Endodermal cell (in vitro differentiated cells): Measurements from ENCODE around the gene TCEAL3. TPM values are rescaled to one million over a fixed set of nuclear protein-coding genes. Genes with fewer than 3 reads are reported as not detected.
A peak's percentile ranks its signal among the peaks of the same experiment; 100 is the strongest.

Experiments used
- DNase-seq: peaks from one replicate; pipeline ENCODE4 v3.0.0-alpha.2; 2017
- H3K27ac ChIP-seq: 2 replicates; pipeline ENCODE4 v1.5.1; 2013; ENCODE audit warnings: mild to moderate bottlenecking, low read depth, low read length, moderate library complexity
- H3K27me3 ChIP-seq: 2 replicates; pipeline ENCODE4 v1.6.1; 2013; ENCODE audit warnings: mild to moderate bottlenecking, low read length, moderate library complexity; ENCODE audit not compliant: insufficient read depth, control insufficient read depth, poor library complexity, severe bottlenecking
- H3K36me3 ChIP-seq: 2 replicates; pipeline ENCODE4 v1.7.0; 2013; ENCODE audit warnings: mild to moderate bottlenecking, low read length, moderate library complexity; ENCODE audit not compliant: control insufficient read depth, insufficient read depth
- H3K4me1 ChIP-seq: one replicate; pipeline ENCODE4 v1.7.0; 2013; ENCODE audit warnings: low read length; ENCODE audit not compliant: control insufficient read depth, insufficient read depth
- H3K4me3 ChIP-seq: 2 replicates; pipeline ENCODE4 v1.5.1; 2013; ENCODE audit warnings: mild to moderate bottlenecking, low read length, moderate library complexity
- H3K9ac ChIP-seq: 2 replicates; pipeline ENCODE4 v1.6.1; 2013; ENCODE audit warnings: mild to moderate bottlenecking, low read length, moderate library complexity; ENCODE audit not compliant: poor library complexity, severe bottlenecking; ENCODE audit errors: extremely low read depth
- H3K9me3 ChIP-seq: 2 replicates; pipeline ENCODE4 v1.6.1; 2013; ENCODE audit warnings: mild to moderate bottlenecking, low read length, moderate library complexity; ENCODE audit not compliant: control insufficient read depth
- H3K27ac Mint-ChIP-seq: 2 replicates; pipeline ENCODE4 v1.8.0; 2020; ENCODE audit warnings: mixed read lengths
- H3K27me3 Mint-ChIP-seq: 2 replicates; pipeline ENCODE4 v1.8.0; 2021; ENCODE audit warnings: mild to moderate bottlenecking, mixed read lengths; ENCODE audit not compliant: insufficient read depth
- H3K36me3 Mint-ChIP-seq: 2 replicates; pipeline ENCODE4 v1.8.0; 2020; ENCODE audit warnings: low read depth, mixed read lengths
- H3K4me1 Mint-ChIP-seq: 2 replicates; pipeline ENCODE4 v1.8.0; 2020; ENCODE audit warnings: mixed read lengths
- H3K4me3 Mint-ChIP-seq: 2 replicates; pipeline ENCODE4 v1.8.0; 2020; ENCODE audit warnings: mild to moderate bottlenecking, moderate library complexity, mixed read lengths
- H3K9me3 Mint-ChIP-seq: 2 replicates; pipeline ENCODE4 v1.8.0; 2020; ENCODE audit warnings: mild to moderate bottlenecking, mixed read lengths
- WGBS, 2 experiments: methylation state at CpG; one replicate each; pipeline versions ENCODE4 v1.1.5 to v1.1.7; 2013; ENCODE audit warnings: missing lambda C conversion rate in 2 of 2, mixed read lengths in 1 of 2; ENCODE audit not compliant: insufficient coverage in 1 of 2, insufficient read length in 1 of 2; 5-methylcytosine and 5-hydroxymethylcytosine counted together
- long read RNA-seq, 4 experiments: library from polyadenylated mRNA in 2 of 4; library from RNA in 1 of 4; library from capped mRNA in 1 of 4; stranded (forward) in 3 of 4; unstranded in 1 of 4; transcript quantifications; one replicate each; pipeline ENCODE4 v2.0.0, GENCODE V29; 2020 to 2021; ENCODE audit warnings: inconsistent platforms in 1 of 4
- polyA plus RNA-seq, 2 experiments: library from polyadenylated mRNA; stranded (reverse); fragments of 50-300 nt; gene quantifications; one replicate each; pipeline ENCODE4 v1.2.3, GENCODE V29; 2013
- total RNA-seq, 2 donors: library from RNA; stranded (reverse); fragmentation: NEBNext Ultra II Directional in 1 of 2; extraction: Animal tissue kit (Norgen Biotek cat#: 25700) in 1 of 2; gene quantifications; 2 replicates in 1 of 2; 3 replicates in 1 of 2; pipeline ENCODE4 v1.2.1, GENCODE V29; 2021
- TF ChIP-seq, protein P1 (sequence below): fragments of 200-600 bp; sonication (generic); conservative IDR thresholded peaks from 2 replicates; pipeline ENCODE4 v1.5.0; 2021; ENCODE audit warnings: antibody characterized with exemption, mild to moderate bottlenecking

Gene TCEAL3, protein sequence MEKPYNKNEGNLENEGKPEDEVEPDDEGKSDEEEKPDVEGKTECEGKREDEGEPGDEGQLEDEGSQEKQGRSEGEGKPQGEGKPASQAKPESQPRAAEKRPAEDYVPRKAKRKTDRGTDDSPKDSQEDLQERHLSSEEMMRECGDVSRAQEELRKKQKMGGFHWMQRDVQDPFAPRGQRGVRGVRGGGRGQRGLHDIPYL
- total RNA-seq, result 10 to 100 TPM in 1 of 2 donors, 1 to 10 TPM in 1; 9.2 to 11.0 TPM
- polyA plus RNA-seq (2013, experiment 1 of 2), result 14.1 TPM
- polyA plus RNA-seq (2013, experiment 2 of 2), result 11.8 TPM
- long read RNA-seq, experiment 1, partial matches to known transcripts, result 2 of 3 reads
- long read RNA-seq, experiment 1, other reads (novel, unspliced or antisense), result 1 of 3 reads
- long read RNA-seq, experiment 2, transcript TCEAL3-202 (3 exons, 1,113 nt), result major isoform, 8 of 12 reads
- long read RNA-seq, experiment 2, partial matches to known transcripts, result 1 of 12 reads
- long read RNA-seq, experiment 2, other reads (novel, unspliced or antisense), result 1 of 12 reads
- long read RNA-seq, experiment 3, transcript TCEAL3-202 (3 exons, 1,113 nt), result major isoform, 9 of 11 reads
- long read RNA-seq, experiment 3, partial matches to known transcripts, result 0 of 11 reads
- long read RNA-seq, experiment 3, other reads (novel, unspliced or antisense), result 1 of 11 reads
- long read RNA-seq, experiment 4, transcript TCEAL3-201 (3 exons, 1,124 nt), result minor isoform, 15 of 56 reads
- long read RNA-seq, experiment 4, transcript TCEAL3-202 (3 exons, 1,113 nt), result major isoform, 30 of 56 reads
- long read RNA-seq, experiment 4, partial matches to known transcripts, result 3 of 56 reads
- long read RNA-seq, experiment 4, other reads (novel, unspliced or antisense), result 8 of 56 reads

DNA sequence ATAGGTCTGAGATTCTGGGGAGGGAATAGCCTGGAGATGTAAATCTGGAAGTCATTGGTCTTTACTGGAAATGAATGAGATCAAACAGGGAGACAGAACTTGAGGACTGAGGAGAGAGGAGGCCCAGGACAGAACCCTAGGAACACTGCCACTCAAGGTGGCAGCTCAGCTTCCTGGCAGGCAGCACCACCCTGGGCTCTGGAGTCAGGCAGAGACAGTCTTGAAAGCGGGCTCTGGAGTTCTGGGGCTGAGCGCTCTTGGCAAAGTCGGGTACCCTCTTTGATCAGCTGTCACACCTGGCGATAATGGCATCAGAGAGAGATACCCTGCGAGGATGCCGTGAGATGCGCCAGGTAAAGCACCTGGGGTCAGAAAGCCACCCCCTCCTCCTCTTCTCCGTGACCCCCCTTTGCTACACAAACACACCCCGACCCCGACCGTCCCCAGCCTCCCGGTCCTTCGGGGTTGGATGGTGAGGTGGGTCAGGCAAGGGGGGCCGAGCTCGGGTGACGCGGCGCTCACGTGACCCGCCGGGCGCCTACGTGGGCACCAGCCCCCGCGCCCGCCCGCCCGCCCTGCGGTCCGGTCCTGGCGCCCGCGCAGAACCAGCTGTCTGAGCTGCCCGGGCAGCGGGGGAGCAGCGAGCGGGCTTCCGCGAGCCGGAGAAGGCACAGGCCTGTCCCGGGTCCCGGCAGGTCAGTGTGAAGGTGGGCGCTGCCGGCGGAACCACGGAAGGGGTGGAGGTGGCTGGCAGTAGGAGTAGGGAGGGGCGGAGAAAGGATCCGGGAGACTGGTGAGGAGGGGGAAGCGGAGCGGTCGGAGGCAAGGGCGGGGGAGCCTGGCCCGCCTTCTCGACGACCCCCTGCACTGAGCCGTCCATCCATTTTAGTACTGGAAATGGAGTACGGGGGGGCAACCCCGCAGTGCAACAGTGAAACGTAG lies at the start of gene TCEAL3:
TSS of gene TCEAL3 (plus strand) at position 600 of the 942 bp plus-strand sequence. CDS start 1,102 bp downstream, outside the sequence.
- Histone ChIP-seq H3K9ac (peak within 1 kb of the TSS; percentile 20), H3K27ac (no peak within 1 kb of the TSS), H3K27me3 (peaks cover 17% of the 10 kb centered on the region), H3K4me1 (no peaks in the 10 kb centered on the region), H3K4me3 (peak within 1 kb of the TSS; percentile 76), H3K9me3 (no peaks in the 10 kb centered on the region), H3K36me3 (no peaks in the 10 kb centered on the region)
- peaks cover 3% of the 10 kb centered on the region for H3K4me1 Mint-ChIP-seq
- H3K4me3 Mint-ChIP-seq, result peak within 1 kb of the TSS; percentile 78
- H3K27me3 Mint-ChIP-seq, result peaks cover 22% of the 10 kb centered on the region
- DNase-seq, result peak; percentile 87
- WGBS, 2 experiments, result 0% methylated on average over 53 of the region's 59 CpGs; no CpG with 5 or more reads in 1 of the 2 experiments
- H3K9me3 Mint-ChIP-seq, result no peaks in the 10 kb centered on the region
- H3K27ac Mint-ChIP-seq, result peak within 1 kb of the TSS; percentile 41
- TF ChIP-seq, protein P1, sequence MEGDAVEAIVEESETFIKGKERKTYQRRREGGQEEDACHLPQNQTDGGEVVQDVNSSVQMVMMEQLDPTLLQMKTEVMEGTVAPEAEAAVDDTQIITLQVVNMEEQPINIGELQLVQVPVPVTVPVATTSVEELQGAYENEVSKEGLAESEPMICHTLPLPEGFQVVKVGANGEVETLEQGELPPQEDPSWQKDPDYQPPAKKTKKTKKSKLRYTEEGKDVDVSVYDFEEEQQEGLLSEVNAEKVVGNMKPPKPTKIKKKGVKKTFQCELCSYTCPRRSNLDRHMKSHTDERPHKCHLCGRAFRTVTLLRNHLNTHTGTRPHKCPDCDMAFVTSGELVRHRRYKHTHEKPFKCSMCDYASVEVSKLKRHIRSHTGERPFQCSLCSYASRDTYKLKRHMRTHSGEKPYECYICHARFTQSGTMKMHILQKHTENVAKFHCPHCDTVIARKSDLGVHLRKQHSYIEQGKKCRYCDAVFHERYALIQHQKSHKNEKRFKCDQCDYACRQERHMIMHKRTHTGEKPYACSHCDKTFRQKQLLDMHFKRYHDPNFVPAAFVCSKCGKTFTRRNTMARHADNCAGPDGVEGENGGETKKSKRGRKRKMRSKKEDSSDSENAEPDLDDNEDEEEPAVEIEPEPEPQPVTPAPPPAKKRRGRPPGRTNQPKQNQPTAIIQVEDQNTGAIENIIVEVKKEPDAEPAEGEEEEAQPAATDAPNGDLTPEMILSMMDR, result no peak
- peaks cover 3% of the 10 kb centered on the region for H3K36me3 Mint-ChIP-seq

DNA sequence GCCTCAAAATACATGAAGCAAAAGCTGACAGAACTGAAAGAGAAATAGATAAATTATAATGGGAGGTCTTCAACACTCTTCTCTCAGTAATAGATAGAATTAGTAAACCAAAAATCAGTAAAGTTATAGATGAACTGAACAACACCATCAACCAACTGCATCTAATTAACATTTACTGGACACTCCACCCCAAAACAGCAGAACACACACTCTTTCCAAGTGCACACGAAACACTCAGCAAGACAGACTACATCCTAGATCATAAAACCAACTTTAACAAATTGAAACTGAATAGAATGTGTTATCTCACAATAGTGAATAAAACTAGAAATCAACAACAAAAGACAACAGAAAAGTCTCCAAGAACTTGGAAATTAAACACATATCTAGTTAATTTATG lies 47.5 kb upstream of the TCEAL3 start:
- H3K27me3 ChIP-seq, result no peaks in the 10 kb centered on the region
- no peak overlapping the region for H3K4me3 ChIP-seq
- Mint-ChIP-seq H3K4me1 (peaks cover 17% of the 10 kb centered on the region), H3K4me3 (no peak overlapping the region), H3K36me3 (no peaks in the 10 kb centered on the region), H3K9me3 (no peaks in the 10 kb centered on the region), H3K27ac (no peak overlapping the region), H3K27me3 (peaks cover 6% of the 10 kb centered on the region)
- no peak overlapping the region for H3K27ac ChIP-seq
- 67% methylated on average over 1 of the region's 1 CpG; no CpG with 5 or more reads in 1 of the 2 experiments for WGBS, 2 experiments
- no peak overlapping the region for H3K9ac ChIP-seq
- DNase-seq, result no peak
- H3K9me3 ChIP-seq, result no peaks in the 10 kb centered on the region
- H3K36me3 ChIP-seq, result no peaks in the 10 kb centered on the region
- H3K4me1 ChIP-seq, result no peaks in the 10 kb centered on the region
- TF ChIP-seq, protein P1, result no peak

DNA sequence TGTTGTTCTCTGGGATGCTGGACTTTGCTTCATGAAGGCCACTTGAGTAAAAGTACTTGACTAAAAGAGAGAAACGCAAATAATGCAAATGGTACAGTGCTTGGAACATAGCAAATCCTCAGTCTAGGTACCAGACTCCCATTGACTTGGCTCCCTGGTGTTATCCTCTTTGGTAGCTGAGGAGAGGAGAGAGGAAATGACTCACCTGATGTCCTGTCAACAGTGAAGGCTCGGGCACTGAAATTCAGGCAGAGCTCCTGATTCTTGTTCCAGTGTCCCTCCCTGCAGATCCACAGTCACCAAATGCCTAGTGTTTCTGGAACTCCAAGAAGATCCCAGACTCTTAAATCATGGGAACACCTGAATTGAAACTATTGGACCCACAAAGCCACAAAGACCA lies 45.0 kb upstream of the TCEAL3 start:
- H3K4me3 ChIP-seq, result no peak overlapping the region
- H3K9ac ChIP-seq, result no peak overlapping the region
- peaks cover 9% of the 10 kb centered on the region for H3K27me3 Mint-ChIP-seq
- no peaks in the 10 kb centered on the region for H3K27me3 ChIP-seq
- no peak overlapping the region for H3K4me3 Mint-ChIP-seq
- H3K36me3 Mint-ChIP-seq, result no peaks in the 10 kb centered on the region
- no peaks in the 10 kb centered on the region for H3K36me3 ChIP-seq
- no peaks in the 10 kb centered on the region for H3K9me3 ChIP-seq
- 76% methylated on average over 2 of the region's 2 CpGs; no CpG with 5 or more reads in 1 of the 2 experiments for WGBS, 2 experiments
- no peak overlapping the region for H3K27ac ChIP-seq
- no peaks in the 10 kb centered on the region for H3K4me1 ChIP-seq
- peaks cover 6% of the 10 kb centered on the region for H3K4me1 Mint-ChIP-seq
- H3K27ac Mint-ChIP-seq, result no peak overlapping the region
- DNase-seq, result no peak
- TF ChIP-seq, protein P1, result no peak
- H3K9me3 Mint-ChIP-seq, result no peaks in the 10 kb centered on the region
